Vagina (tissue), 2 donors: ENCODE data around the gene APOBEC3H.

Experiments
- CTCF ChIP-seq, 3 experiments: fragments of 450-650 bp in 2 of 3; fragments of 200-600 bp in 1 of 3; sonication (generic) in 1 of 3; IDR thresholded peaks; one replicate each; pipeline ENCODE4 v1.5.1; 2017 to 2019; ENCODE audit warnings: antibody characterized with exemption in 3 of 3, mild to moderate bottlenecking in 2 of 3, moderate library complexity in 2 of 3
- POLR2A ChIP-seq, 2 donors: fragments of 450-650 bp; IDR thresholded peaks; one replicate each; pipeline ENCODE4 v1.6.1; 2017; ENCODE audit warnings: antibody characterized with exemption in 2 of 2, mild to moderate bottlenecking in 2 of 2, moderate library complexity in 2 of 2

DNA sequence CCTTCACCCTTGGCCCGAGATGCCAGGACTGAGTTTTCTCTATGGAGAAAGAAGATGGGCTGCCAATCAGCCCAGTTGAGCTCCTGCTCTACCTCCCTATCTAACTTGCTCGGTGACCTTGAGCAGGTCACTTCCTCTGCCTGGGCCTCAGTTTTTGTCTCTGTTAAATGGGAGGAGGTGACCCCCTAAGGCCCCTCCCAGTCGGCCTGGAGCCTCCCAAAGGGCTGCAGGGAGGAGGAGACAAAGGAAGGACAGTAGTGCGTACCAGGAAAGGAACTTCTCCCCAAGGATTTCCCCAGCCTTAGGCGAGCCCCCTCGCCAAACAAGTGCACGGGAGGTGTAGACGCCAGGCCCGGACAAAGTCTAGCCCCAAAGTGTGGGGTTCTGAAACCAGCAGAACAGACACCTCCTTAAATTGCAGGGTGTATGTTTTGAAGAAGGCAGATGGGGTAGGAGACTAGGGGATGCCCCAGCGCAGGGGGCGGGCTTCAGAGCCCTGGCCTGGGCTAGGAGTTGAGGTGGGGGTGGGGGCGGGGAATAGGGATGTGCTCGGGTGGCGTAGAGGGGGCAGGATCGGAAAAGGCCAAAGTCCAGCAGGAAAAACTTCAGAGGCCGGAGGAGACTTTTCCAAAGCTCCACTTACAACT lies 54.4 kb downstream of the APOBEC3H start:
- TF ChIP-seq CTCF (IDR thresholded peaks at IDR 0.05) (no peak), POLR2A (IDR thresholded peaks at IDR 0.05) (no peak)
